GM21619 (cell line): ENCODE measurements around the gene EFEMP1.

Source experiments
- ATAC-seq: cut with Tn5 transposase; IDR thresholded peaks from one replicate; pipeline ENCODE4 v1.9.1; 2021; ENCODE audit not compliant: unreplicated experiment

Gene EFEMP1

GRCh38 chr2:55932843-55933242, 9.3 kb upstream of the EFEMP1 start:
- no peak for ATAC-seq

GRCh38 chr2:55931281-55931680, 7.7 kb upstream of the EFEMP1 start:
- ATAC-seq: no peak

- no peak for ATAC-seq
Observed at GRCh38 chr2:55929476-55929875, 5.9 kb upstream of the EFEMP1 start.

- no peak for ATAC-seq
Observed at GRCh38 chr2:55926974-55927373, 3.4 kb upstream of the EFEMP1 start.

- no peak for ATAC-seq
Observed at GRCh38 chr2:55926246-55926645, 2.7 kb upstream of the EFEMP1 start.

GRCh38 chr2:55923982-55924321, 370 bp upstream of the EFEMP1 start:
- ATAC-seq: no peak

DNA sequence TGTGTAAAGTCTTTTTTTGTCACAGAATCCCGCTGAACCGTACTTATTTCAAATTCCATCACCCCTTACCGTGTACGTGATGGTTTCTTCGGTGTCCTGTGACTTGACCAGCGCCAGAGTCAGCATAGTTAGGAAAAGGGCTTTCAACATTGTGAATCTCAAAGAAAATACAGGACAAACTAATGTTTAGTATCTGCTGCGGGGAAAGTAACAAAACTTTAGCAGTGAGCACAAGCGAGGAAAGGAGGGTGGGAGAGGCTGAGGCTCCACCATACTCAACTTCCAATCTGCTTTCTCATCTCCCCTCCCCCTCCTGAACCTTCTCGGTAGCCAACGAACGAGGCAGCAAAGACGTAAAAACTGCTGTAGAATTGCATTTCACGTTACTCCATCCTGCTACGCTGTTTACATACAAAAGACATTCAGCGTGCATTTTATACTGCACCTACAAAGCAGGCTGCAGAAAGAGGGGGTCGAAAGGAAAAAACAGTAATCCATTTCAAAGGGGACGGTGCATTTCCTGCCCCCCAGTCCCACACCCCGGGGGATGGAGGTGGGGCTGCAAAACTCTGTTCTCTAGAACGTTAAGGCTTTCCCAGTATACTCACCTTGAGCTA, 1.2 kb downstream of the EFEMP1 start:
- no peak for ATAC-seq

DNA sequence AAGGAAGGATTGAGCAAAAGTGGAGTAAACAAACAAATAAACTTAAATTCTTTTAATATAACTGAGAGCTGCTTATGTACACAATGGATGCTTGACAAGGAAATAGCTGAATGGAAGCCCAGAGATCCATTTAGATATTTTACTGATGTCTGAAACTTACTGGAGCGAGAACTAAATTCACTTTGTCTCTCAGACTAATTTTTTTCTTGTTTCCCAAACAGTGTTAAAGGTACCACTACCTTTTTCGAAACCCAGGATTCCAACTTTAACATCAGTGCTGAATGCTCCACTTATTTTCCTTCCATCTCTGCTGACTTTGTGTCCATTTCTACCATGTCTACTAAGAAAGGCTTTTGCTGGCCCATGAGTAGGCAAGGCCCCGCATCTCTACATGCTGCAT, 4.0 kb downstream of the EFEMP1 start:
- ATAC-seq: no peak

GRCh38 chr2:55918856-55919255, 4.7 kb downstream of the EFEMP1 start:
- ATAC-seq: no peak

- no peak for ATAC-seq
Observed at GRCh38 chr2:55917713-55918390, 5.7 kb downstream of the EFEMP1 start.

GRCh38 chr2:55917117-55917516, 6.5 kb downstream of the EFEMP1 start:
- no peak for ATAC-seq

DNA sequence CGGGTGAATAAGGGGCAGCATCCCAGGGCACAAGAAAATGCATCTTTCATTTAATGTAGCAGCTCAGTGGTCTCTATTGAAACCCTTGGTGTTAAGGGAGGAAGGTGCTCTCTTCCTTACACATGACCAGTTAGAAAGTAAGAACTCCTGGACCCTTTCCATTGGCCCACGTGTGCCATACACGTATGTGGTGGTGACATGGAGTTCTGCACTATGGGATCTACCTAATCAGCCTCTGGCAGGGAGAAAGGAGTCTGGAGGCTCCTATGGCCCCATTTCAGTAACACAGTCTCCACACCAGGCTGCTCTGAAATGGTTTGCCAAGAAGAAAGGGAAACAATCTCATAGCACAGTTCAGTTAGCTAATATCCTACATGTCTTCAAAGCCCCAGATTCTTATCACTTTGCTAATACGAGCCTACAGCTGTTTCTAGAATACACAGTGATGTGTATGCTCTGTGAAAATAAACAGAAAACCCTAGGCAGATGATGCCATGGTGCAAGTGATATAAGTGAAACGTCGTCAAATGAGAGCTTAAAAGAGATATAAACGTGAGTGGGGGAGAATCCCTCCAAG, 7.0 kb downstream of the EFEMP1 start:
- ATAC-seq: no peak

GRCh38 chr2:55914786-55915185, 8.8 kb downstream of the EFEMP1 start:
- no peak for ATAC-seq

DNA sequence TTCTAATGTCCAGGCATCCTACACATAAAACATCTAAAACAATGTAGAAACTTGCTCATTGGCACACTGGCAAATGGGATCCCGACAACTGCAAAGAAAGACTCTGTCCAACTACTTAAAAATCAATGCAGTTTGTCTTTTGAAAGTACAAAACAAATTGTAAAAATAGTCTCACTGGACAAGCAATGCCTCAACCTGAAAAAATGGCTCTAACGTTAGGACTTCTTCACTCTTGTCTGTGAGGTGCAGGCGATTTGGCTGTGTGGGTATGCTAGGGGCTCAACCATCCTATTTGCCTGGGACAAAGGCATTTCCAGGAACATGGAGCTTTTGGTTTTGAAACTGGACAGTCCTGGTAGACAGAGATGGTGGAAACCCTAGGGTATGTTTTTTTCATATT, 10.7 kb downstream of the EFEMP1 start:
- ATAC-seq: no peak

GRCh38 chr2:55910077-55910476, 13.5 kb downstream of the EFEMP1 start:
- no peak for ATAC-seq

GRCh38 chr2:55907686-55908085, 15.9 kb downstream of the EFEMP1 start:
- no peak for ATAC-seq

- ATAC-seq: no peak
Observed at GRCh38 chr2:55906993-55907392, 16.6 kb downstream of the EFEMP1 start.

DNA sequence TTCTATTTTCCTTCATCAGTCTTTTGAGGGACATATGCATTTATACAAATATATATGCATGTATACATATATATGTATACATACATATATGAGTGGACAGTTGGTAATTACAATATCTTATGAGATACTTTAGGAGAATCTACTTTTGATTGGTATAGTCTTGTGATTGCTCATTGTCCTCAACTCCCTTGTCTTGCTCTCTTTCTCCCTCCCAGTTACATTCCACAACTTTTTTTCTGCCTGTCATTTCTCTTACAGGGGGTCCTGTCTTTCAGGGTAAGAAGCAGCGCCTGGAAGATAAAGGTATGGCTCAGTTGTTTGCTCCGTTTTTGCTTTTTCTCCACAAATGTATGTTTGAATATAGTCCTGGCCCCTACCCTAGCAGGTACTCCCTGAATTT, 19.9 kb downstream of the EFEMP1 start:
- ATAC-seq: no peak

GRCh38 chr2:55902971-55903370, 20.6 kb downstream of the EFEMP1 start:
- ATAC-seq: no peak

DNA sequence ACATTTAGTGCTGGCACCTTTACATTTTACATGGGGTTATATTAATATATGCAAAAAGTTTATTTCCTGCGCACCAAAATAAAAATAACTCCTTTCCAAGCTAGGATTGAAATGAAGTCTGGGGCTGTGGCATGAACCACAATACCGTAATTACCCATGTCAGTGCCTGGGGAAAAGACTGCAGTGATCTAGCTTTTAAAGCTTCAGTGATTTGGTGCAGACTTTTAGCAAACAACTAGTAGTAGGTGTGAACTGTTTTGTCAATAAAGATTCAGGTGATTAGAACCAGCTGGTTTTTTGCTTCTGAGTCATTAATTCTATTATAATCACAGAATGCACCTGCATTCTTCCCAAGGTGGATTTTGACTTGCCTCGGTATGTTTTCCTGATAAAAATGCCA, 21.2 kb downstream of the EFEMP1 start:
- no peak for ATAC-seq

GRCh38 chr2:55901941-55902340, 21.6 kb downstream of the EFEMP1 start:
- no peak for ATAC-seq

DNA sequence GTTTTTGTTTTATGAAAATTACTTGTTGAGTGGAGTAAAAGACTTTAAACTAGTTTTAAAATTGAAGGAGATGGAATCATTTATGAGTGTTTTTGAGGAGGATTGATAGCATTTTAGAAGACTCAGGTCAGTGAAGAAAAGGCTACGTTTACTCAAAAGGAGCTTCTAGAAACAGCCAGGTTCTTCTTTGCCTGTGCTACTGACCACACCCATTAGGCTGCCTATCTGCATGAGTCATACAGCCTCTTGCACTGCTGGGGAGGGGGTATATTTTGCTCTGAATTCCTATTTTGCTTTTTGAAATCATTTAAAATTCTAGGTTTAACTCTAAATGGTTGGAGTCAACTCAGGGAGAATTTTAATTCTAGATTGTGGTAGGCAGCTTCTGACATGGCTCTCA, 22.3 kb downstream of the EFEMP1 start:
- ATAC-seq: no peak

- ATAC-seq: no peak
Observed at GRCh38 chr2:55899881-55900280, 23.7 kb downstream of the EFEMP1 start.
